ENCODE measurements around the gene TNFRSF8. TPM values are rescaled to one million over a fixed set of nuclear protein-coding genes. Genes with fewer than 3 reads are reported as not detected.

The TNFRSF8 gene
- total and polyA plus RNA-seq, 4 experiments from 2014 or later: not detected

DNA sequence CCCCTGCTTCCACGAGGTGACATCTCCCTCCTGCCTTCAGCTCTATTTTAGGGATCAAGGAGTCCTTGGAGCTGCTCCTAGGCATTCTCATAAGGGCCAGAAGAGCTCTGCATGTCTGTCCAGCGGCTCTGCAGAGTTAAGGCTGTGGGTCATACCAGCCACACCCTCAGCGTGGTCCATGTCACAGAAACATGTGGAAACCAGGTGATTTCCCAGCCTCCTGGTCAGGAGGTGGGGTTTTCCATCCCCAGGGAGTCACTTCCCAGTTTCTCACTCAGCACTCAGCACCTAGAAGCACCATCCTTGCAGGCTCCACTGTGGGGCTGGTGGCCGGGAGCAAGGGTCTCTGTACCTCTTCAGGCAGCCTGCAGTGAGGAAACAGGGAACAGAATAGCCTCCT, 102.2 kb downstream of the TNFRSF8 start:
- Mint-ChIP-seq H3K9me3 (no peaks in the 10 kb centered on the region), H3K4me3 (peak overlapping the region in 2 of 8 donors; percentile 84 to 93), H3K27me3 (no peaks in the 10 kb centered on the region), H3K27ac (peak overlapping the region in 2 of 7 donors; percentile 12 to 96), H3K36me3 (peaks cover 12 to 26% of the 10 kb centered on the region in 2 donors), H3K4me1 (peaks cover 46 to 84% (median 69%) of the 10 kb centered on the region in 4 donors)
- Histone ChIP-seq H3K9me3 (ENCODE audit: control insufficient read depth in 1 of 2, low read length in 2 of 2) (no peaks in the 10 kb centered on the region), H3K27ac (ENCODE audit: low read depth, low read length) (no peak overlapping the region), H3K4me3 (ENCODE audit: low read length in 2 of 2) (no peak overlapping the region), H3K36me3 (ENCODE audit: insufficient read depth, low read length) (no peaks in the 10 kb centered on the region), H3K27me3 (ENCODE audit: insufficient read depth, low read length) (no peaks in the 10 kb centered on the region), H3K4me1 (ENCODE audit: insufficient read depth, low read length) (peaks cover 86% of the 10 kb centered on the region)
- intact Hi-C loops (cut with micrococcal nuclease): no loop called here
- POLR2A ChIA-PET (ENCODE audit: partially characterized antibody): interaction anchor here (0.6 to 50.6 kb wide), 5 partner anchors 8 to 45 kb away, joined by 3 to 1713 read pairs (median 33); no protein-coding TSS in a partner anchor
- DNase-seq: no peak
- CTCF ChIA-PET (ENCODE audit: partially characterized antibody): interaction anchor here (2.0 to 2.1 kb wide), 2 partner anchors 10 to 40 kb away, joined by 5 to 9 read pairs; no protein-coding TSS in a partner anchor

DNA sequence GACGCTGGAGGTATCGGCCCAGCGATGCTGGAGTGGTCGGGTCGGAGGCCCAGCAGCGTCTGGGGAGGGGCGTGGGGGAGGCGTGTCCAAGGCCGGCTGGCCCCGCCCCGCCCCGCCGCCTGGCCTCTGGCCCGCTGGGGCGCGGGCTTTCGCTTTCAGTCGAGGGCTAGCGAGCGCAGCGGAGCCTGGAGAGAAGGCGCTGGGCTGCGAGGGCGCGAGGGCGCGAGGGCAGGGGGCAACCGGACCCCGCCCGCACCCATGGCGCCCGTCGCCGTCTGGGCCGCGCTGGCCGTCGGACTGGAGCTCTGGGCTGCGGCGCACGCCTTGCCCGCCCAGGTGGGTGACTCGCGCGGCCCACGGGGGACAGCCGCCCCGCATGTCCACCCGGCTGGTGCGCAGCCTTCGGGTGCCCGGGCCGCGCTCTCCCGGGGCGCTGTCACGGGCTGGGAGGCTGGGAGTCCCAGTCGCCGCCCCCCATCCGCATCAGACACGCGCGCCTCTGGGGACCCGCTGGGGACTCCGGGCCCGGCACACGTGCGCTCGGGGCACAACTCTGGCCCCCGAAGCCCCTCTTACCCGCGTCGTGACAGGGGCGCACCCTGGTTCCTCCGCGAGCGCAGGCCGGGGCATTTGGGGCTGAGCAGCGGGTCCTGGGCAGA, 103.9 kb downstream of the TNFRSF8 start, which contains the start of gene TNFRSF1B:
TNFRSF1B (plus strand) TSS at position 158 of the 659 bp plus-strand sequence; CDS start at position 259, 101 bp downstream.
- ChIA-PET POLR2A (ENCODE audit: partially characterized antibody) (interaction anchor here (1.2 to 50.6 kb wide), 5 partner anchors 11 to 259 kb away, joined by 4 to 1713 read pairs (median 33); no protein-coding TSS in a partner anchor), CTCF (ENCODE audit: partially characterized antibody) (interaction anchor here (1.0 to 3.5 kb wide), 6 partner anchors 10 to 42 kb away, joined by 3 to 25 read pairs (median 4); no protein-coding TSS in a partner anchor)
- Mint-ChIP-seq H3K27me3 (no peaks in the 10 kb centered on the region), H3K4me1 (peaks cover 43 to 81% (median 65%) of the 10 kb centered on the region in 4 donors), H3K36me3 (peaks cover 17 to 35% of the 10 kb centered on the region in 2 donors), H3K4me3 (peak within 1 kb of the TSS; percentile 100), H3K9me3 (no peaks in the 10 kb centered on the region), H3K27ac (peak within 1 kb of the TSS; percentile 99 to 100 (median 99))
- Histone ChIP-seq H3K4me1 (ENCODE audit: insufficient read depth, low read length) (peaks cover 85% of the 10 kb centered on the region), H3K9me3 (ENCODE audit: control insufficient read depth in 1 of 2, low read length in 2 of 2) (no peaks in the 10 kb centered on the region), H3K36me3 (ENCODE audit: insufficient read depth, low read length) (no peaks in the 10 kb centered on the region), H3K4me3 (ENCODE audit: low read length in 2 of 2) (peak within 1 kb of the TSS; percentile 85 to 93), H3K27ac (ENCODE audit: low read depth, low read length) (peak within 1 kb of the TSS; percentile 88), H3K27me3 (ENCODE audit: insufficient read depth, low read length) (no peaks in the 10 kb centered on the region)
- intact Hi-C loops (cut with micrococcal nuclease): loop anchor here (1.0 kb wide), 2 partner anchors 11 to 17 kb away; no protein-coding TSS in a partner anchor
- DNase-seq: peak; percentile 57 to 75 (median 63)

DNA sequence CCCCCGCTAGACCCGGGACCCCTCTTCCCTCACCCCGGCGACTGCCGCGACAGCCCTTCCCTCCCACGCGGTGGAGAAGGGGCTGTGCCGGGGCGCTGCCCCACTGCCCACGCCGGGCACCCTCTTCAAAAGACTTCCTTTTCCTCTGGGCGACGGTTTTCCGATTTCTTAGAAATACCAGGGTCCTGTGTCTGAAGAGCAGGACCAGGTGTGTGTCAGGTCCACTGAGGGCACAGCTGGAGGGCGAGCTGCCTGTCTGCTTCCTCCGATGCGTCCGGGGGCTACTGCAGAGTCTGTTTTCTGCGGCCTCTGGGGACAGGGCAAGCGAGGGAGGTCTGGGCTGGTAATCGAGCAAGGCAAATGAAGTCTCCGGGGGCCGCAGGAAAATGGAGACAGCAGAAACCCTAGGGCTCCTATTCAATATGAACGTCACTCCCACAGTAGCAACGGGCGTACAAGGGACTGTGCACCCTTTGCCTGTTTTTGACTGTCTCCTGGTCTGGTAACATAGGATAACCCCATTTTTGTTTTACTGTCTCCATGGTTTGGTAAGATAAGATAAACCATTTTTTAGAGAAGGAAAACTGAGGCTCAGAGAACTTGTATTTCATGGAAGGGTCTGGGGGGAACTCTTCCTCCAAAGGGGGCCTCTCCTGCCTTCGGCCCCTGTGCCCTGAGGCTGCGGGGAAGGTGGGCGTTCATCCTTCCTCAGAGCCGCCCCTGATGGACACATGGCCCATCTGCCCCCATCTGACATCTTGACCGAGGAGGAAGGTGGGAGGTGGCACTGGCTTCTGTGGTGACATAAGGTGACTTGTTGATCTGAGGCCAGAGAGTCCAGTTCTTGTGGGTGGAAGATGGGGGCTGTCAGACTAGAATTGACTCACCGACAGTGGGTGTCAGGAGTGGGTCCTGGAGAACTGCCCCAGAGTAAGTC, 104.7 kb downstream of the TNFRSF8 start:
- POLR2A ChIA-PET (ENCODE audit: partially characterized antibody): interaction anchor here (1.3 to 50.6 kb wide), 6 partner anchors 6 to 42 kb away, joined by 4 to 1713 read pairs (median 62); no protein-coding TSS in a partner anchor
- Mint-ChIP-seq H3K4me1 (peaks cover 44 to 81% (median 66%) of the 10 kb centered on the region in 4 donors), H3K4me3 (peak overlapping the region; percentile 100), H3K27me3 (no peaks in the 10 kb centered on the region), H3K9me3 (no peaks in the 10 kb centered on the region), H3K27ac (peak overlapping the region; percentile 99 to 100 (median 99)), H3K36me3 (peaks cover 17 to 41% of the 10 kb centered on the region in 2 donors)
- intact Hi-C loops (cut with micrococcal nuclease): loop anchor here (1.0 kb wide), 1 partner anchor 11 kb away; no protein-coding TSS in a partner anchor
- no peak for DNase-seq
- Histone ChIP-seq H3K4me1 (ENCODE audit: insufficient read depth, low read length) (peaks cover 85% of the 10 kb centered on the region), H3K36me3 (ENCODE audit: insufficient read depth, low read length) (no peaks in the 10 kb centered on the region), H3K27ac (ENCODE audit: low read depth, low read length) (peak overlapping the region; percentile 88), H3K9me3 (ENCODE audit: control insufficient read depth in 1 of 2, low read length in 2 of 2) (no peaks in the 10 kb centered on the region), H3K4me3 (ENCODE audit: low read length in 2 of 2) (peak overlapping the region; percentile 85 to 93), H3K27me3 (ENCODE audit: insufficient read depth, low read length) (no peaks in the 10 kb centered on the region)
- CTCF ChIA-PET (ENCODE audit: partially characterized antibody): interaction anchor here (1.1 to 3.5 kb wide), 4 partner anchors 8 to 42 kb away, joined by 4 to 25 read pairs (median 16); no protein-coding TSS in a partner anchor

DNA sequence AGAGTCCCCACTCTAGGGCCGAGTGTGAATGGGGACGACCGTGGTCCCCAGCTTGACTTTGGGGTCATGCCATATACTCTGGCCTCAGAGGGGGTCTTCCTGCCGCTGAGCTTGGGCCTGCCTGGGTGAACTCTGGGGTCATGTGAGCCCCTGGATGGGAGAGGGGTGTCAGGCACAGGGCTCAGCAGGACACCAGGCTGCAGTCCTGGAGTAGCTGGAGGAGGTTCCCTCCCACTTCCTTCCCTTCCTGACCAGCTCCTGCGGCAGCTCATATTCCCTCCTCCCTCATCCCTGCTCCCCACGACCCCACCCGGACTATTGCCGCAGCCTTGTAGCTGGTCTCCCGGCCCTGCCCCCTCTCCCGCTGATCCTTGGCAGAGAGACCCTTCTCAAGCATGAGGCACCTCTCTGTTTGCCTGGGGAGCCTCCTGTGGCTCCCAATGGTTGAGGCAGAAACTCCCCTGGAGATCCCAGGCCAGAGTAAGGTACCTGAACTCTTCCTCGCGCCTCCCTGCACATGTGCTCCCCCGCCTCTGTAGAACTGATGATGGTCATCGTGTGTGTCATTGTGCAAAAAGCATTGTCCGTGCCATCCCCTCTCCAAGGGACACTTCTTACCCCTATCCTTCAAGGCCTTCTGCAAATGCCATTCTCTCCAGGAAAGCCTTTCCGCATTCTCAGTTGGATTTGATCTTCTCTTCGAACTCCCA, 105.5 kb downstream of the TNFRSF8 start:
- Mint-ChIP-seq H3K27ac (peak overlapping the region; percentile 99 to 100 (median 99)), H3K4me3 (peak overlapping the region; percentile 100), H3K27me3 (peaks cover 0 to under 1% of the 10 kb centered on the region in 2 donors), H3K36me3 (peaks cover 18 to 42% of the 10 kb centered on the region in 2 donors), H3K4me1 (peaks cover 45 to 81% (median 66%) of the 10 kb centered on the region in 4 donors), H3K9me3 (no peaks in the 10 kb centered on the region)
- Histone ChIP-seq H3K27ac (ENCODE audit: low read depth, low read length) (peak overlapping the region; percentile 88), H3K4me1 (ENCODE audit: insufficient read depth, low read length) (peaks cover 85% of the 10 kb centered on the region), H3K27me3 (ENCODE audit: insufficient read depth, low read length) (no peaks in the 10 kb centered on the region), H3K36me3 (ENCODE audit: insufficient read depth, low read length) (no peaks in the 10 kb centered on the region), H3K9me3 (ENCODE audit: control insufficient read depth in 1 of 2, low read length in 2 of 2) (no peaks in the 10 kb centered on the region), H3K4me3 (ENCODE audit: low read length in 2 of 2) (peak overlapping the region; percentile 85 to 93)
- CTCF ChIA-PET (ENCODE audit: partially characterized antibody): interaction anchor here (0.6 to 3.5 kb wide), 7 partner anchors 9 to 43 kb away, joined by 3 to 25 read pairs (median 7); no protein-coding TSS in a partner anchor
- POLR2A ChIA-PET (ENCODE audit: partially characterized antibody): interaction anchor here (1.6 to 50.6 kb wide), 5 partner anchors 7 to 41 kb away, joined by 4 to 1713 read pairs (median 91); no protein-coding TSS in a partner anchor
- intact Hi-C loops (cut with micrococcal nuclease): no loop called here
- no peak for DNase-seq

DNA sequence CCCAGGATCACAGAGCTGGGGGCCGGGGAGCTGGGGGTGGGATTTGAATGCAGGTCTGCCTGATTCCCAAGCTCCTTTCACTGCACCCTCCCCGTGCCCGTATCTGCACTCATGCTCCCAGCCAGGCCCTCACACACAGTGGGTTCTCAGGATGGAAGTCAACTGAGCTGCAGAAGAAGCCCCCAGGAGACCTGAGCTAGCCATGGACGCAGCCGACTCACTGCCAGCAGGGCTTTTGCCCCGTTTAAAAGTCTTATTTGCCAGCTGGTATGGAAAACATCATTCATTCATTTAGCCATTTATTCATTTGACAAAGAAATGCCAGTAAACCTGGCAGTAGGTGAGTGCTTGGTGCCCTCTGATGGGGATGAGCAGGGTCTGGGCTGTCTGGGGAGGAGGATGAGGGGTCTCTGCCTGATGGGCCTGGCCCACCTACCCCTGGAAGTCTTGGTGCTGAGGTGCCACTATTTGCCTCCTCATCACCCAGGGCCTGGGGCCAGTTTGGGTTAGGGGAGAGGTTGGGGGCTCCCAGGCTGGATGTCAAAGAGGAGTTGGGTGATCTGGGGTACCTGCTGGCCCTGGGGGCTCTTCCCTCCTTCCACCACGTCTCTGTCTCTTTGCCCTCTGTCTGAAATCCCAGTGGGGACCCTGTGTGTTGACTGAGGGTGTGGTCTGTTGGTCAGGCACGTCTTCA, 106.5 kb downstream of the TNFRSF8 start:
- Mint-ChIP-seq H3K4me3 (peak overlapping the region; percentile 67 to 100 (median 100)), H3K27me3 (peaks cover 0 to 3% of the 10 kb centered on the region in 2 donors), H3K9me3 (no peaks in the 10 kb centered on the region), H3K36me3 (peaks cover 21 to 44% of the 10 kb centered on the region in 2 donors), H3K27ac (peak overlapping the region; percentile 99 to 100 (median 99)), H3K4me1 (peaks cover 45 to 81% (median 69%) of the 10 kb centered on the region in 4 donors)
- H3K27me3 ChIP-seq (ENCODE audit: insufficient read depth, low read length): no peaks in the 10 kb centered on the region
- H3K4me3 ChIP-seq (ENCODE audit: low read length in 2 of 2): peak overlapping the region in 1 of 2 donors; percentile 85
- no peaks in the 10 kb centered on the region for H3K36me3 ChIP-seq (ENCODE audit: insufficient read depth, low read length)
- DNase-seq: no peak
- intact Hi-C loops (cut with micrococcal nuclease): no loop called here
- ChIA-PET POLR2A (ENCODE audit: partially characterized antibody) (interaction anchor here (0.9 to 50.6 kb wide), 9 partner anchors 8 to 81 kb away, joined by 3 to 1713 read pairs (median 5); no protein-coding TSS in a partner anchor), CTCF (ENCODE audit: partially characterized antibody) (interaction anchor here (1.0 to 3.5 kb wide), 8 partner anchors 8 to 44 kb away, joined by 3 to 25 read pairs (median 6); no protein-coding TSS in a partner anchor)
- H3K4me1 ChIP-seq (ENCODE audit: insufficient read depth, low read length): peaks cover 85% of the 10 kb centered on the region
- H3K27ac ChIP-seq (ENCODE audit: low read depth, low read length): peak overlapping the region; percentile 88
- no peaks in the 10 kb centered on the region for H3K9me3 ChIP-seq (ENCODE audit: control insufficient read depth in 1 of 2, low read length in 2 of 2)

Data from CD4-positive, alpha-beta memory T cell (primary cell).